Medulla oblongata (tissue), 1 donor: ENCODE measurements around the gene STK11.
A peak's percentile ranks its signal among the peaks of the same experiment; 100 is the strongest.
"Not testable (repeated sequence)": the region's sequence is repeated elsewhere in the genome, so short reads cannot be mapped to it uniquely, and the experiment has no call there.

Source experiments
- DNase-seq: peaks from one replicate; pipeline ENCODE4 v3.0.0-alpha.2; 2015; ENCODE audit errors: extremely low spot score

The STK11 gene

DNA sequence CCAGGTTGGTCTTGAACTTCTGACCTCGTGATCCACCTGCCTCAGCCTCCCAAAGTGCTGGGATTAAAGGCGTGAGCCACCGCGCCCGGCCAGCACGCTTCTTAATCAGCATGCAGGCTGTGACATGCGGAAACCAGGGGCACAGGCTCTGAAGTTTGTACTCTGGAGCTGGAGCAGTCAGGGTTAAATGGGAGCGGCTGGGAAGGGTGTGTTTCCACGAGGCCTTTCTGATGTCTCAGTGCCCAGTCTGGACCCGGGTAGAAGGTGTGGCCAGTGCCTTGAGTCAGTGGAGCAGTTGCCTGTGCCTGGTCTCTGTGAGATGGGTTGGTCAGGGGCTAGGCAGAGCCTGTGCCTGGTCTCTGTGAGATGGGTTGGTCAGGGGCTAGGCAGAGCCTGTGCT lies 3.3 kb downstream of the STK11 start:
- not testable (repeated sequence) for DNase-seq

- peak; percentile 88 for DNase-seq
Observed at GRCh38 chr19:1210227-1210538, 4.6 kb downstream of the STK11 start.

DNA sequence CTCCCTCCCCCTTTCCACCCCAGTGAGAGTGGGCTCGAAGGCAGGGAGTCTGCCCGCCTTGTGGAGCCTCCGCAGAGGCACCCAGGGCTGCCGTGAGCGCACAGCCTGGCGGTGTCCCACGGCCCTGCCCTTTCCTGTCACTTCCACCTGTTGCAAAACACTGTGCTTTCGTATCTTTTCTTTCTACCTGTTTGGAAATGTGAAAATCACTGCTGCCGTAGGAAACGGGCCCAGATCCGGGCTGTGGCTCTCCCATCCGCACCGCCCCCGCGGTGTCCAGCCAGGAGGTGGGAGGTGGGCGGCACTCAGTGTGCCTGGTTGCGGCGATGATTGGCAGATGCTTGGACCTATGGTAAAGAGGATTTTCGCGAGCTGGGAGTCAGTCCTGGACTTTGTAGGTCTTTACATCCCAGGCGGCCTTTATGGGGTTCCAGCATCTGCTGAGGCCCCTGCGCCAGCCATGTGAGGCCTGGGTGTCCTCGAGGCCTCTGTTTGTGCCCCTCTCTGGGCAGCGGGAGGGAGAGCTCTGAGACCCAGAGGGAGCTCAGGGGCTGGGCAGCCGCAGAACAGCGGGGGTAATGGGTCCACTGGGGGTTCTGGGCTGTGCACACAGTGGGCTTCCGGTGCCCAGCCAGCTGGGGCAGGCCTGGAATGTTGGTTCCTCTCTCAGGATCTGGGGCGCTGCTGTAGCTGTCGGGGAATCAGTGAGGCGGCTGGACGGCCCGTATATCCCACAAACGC lies 6.1 kb downstream of the STK11 start:
- no peak for DNase-seq

- peak; percentile 83 for DNase-seq
Observed at GRCh38 chr19:1213391-1214286, 8.1 kb downstream of the STK11 start.

DNA sequence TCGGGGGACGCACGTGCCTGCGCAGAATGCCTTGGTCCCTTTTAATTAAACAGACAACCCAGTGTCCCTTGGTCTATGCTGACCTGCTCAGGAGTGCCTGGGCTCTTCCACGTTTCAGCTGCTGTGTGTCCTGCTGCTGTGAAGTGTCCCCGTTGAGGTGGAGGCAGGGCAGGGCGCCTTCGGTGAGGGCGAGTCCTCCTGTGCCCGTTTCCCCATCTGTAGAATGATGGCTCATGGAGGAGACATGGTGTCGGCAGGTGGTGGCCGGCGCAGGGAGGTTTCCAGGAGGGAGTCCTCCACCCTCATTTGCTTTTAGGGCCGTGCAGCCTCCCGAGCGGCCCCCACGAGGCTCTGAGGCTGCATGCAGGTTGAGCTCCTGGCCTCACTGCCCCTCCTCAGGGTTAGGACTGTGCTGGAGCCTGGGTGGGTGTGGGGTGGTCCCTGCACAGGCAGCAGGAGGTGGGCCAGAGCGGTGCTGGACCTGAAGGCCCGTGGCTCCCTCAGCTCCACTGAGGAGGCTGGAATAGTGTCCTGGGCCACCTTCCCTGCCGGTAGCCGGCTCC lies 8.8 kb downstream of the STK11 start:
- no peak for DNase-seq

DNA sequence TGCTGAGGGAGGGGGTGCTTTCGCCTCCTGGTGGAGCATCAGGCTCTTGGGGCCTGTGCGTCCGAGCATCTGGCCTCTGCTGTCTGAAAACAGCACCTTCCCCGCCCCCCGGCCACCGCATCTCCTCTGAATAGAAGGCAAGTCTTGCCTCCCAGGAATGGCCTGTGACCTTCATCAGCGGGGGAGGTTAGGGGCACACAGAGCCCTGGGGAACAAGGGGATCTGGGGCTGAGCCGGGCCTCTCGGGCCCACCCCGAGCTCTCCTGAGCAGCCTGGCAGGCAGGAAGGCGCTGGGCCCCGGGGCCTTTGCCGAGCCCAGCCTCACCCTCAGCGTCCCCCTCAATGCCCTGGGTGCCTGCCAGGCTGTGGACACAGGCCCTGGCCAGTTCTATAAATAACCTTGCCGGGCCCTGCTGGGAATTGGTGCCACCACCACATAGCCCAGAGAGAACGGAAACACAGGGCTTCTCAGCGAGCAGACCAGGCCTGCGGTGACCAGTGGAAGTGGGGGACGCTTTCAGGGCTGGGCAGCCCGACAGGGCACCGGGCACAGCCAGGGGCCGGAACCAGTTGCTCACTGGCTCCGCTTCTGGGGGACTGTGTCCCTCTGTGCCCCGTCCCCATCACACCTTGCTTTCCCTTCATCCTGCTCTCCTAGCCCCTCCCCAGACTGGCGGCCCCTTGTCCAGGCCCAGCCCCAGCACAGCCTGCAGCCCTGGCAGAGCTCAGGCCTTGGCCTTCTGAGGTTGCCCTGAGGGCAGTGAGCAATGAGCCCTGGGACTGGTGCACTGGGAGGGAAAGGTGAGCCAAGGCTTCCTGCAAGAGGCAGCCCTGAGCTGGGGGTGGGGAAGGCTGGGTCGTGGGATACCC lies 9.5 kb downstream of the STK11 start:
- DNase-seq, result peak; percentile 81

DNA sequence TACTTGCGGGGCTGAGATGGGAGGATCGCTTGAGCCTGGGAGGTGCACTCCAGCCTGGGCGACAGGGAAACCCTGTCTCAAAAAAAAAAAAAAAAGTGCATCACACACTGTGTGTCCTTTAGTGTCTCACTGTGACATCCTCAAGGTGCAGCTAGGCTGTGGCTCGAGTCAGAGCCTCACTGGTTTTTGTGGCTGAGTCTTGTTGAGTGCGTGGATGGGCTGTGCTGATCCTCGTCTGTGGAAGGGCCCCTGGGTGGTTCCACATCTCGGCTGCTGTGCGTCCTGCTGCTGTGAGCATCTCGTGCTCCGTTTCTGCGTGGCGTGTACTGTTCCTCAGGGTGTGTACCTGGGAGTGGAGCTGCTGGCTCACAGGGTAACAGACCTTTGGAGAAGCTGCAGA lies 11.2 kb downstream of the STK11 start:
- DNase-seq, result no peak

GRCh38 chr19:1217366-1217765 lies 11.8 kb downstream of the STK11 start:
- no peak for DNase-seq

DNA sequence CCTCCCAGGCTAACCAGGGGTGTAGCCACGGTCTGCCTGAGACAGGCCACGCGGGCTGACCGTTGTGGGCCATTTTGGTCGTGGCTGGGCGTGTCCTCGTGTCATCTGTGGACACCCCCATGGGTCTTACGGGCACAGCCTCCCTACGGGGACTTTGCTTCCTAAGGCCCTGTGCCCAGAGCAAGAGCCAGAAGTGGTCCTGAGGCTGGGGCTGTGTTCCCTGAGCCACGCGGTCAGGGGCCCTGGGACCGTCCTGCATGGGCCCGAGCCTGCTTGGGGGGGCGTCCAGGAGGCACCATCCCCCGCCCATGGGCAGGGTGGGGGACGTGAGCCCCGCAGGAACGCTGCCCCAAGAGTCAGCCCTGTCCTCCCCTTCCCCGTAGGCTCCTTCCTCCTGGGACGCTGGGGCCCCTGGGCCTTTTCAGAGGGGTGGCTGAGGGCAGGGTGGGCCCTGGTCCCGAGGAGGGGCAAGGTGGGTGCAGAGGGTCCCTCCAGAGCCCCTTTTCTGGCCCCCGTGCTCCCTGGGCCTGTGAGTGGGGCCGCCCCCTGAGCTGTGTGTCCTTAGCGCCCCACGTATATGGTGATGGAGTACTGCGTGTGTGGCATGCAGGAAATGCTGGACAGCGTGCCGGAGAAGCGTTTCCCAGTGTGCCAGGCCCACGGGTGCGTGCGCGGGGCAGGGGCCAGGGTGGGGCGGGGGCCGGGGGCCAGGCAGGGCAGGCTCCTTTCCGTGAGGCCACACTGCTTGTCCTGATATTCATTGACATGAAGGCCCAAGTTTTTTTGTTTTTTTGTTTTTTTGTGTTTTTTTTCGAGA lies 13.4 kb downstream of the STK11 start:
- no peak for DNase-seq

GRCh38 chr19:1219786-1220476 lies 14.4 kb downstream of the STK11 start:
- no peak for DNase-seq

DNA sequence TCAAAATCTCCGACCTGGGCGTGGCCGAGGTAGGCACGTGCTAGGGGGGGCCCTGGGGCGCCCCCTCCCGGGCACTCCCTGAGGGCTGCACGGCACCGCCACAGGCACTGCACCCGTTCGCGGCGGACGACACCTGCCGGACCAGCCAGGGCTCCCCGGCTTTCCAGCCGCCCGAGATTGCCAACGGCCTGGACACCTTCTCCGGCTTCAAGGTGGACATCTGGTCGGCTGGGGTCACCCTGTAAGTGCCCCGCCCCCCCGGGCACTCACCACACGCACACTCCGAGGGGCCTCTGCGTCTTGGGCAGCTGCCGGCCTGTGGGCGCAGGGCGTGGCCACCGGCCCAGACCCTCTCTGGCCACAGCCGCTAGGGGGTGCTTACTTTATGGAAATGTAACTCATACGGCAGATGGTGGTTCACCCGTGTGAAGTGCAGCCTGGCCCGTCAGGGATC lies 14.9 kb downstream of the STK11 start:
- DNase-seq, result no peak

DNA sequence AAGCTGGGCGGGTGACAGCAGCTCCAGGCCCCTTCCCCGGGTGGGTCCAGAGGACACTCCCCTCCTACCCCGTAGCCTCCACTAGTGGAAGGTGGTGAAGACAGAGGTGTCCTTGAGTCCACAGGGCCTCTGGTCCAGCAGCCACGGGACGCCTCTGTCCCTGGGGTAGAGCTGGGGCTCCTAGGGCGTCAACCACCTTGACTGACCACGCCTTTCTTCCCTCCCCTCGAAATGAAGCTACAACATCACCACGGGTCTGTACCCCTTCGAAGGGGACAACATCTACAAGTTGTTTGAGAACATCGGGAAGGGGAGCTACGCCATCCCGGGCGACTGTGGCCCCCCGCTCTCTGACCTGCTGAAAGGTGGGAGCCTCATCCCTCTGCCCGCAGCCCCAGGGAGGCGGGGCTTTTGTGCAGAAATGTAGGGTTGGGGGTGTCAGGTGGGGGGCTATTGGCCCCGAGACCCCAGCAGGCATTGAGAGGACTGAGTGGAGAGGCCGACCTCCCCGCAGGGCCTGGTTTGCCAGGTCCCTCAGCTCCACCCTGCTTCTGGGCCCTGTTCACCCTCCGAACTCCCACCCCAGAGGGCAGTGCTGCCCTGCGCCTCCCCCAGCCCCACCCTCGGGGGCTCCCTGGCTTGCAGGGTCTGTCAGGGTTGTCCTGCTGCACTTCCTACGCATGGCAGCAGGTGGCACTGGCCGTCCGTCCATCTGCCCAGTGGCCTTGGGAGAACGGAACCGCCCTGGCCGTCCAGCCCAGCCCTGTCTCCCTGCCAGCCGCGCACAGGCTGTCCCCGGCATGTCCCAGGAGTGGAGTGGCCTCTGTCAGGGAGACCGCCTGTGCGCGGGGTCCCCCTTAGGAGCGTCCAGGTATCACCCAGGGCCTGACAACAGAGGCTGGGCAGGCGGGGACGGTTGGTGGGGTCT lies 15.7 kb downstream of the STK11 start:
- peak; percentile 67 for DNase-seq

GRCh38 chr19:1221904-1222255 lies 16.3 kb downstream of the STK11 start:
- no peak for DNase-seq

DNA sequence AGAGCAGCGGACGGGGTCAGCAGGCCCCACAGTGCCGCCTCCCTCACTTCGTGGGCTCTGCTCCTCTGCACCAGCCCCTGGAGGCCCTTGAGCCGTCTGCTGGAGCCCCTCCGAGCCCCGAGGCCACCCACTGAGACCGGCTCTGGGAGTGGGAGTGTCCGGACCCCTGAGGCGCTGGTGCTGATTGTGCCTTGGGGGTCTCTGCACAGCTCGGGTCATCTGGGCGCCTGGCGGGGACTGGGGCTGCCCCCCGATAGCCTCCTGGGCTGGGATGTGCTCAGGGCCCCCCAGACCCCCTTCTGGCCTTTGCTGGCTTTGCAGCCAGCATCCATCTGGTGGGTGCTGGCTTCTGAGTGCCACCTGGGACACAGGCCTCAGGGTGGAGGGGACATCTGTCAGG lies 16.8 kb downstream of the STK11 start:
- DNase-seq, result no peak

GRCh38 chr19:1223018-1223855 lies 17.7 kb downstream of the STK11 start:
- no peak for DNase-seq

- DNase-seq, result no peak
Observed at GRCh38 chr19:1224047-1224825, 18.7 kb downstream of the STK11 start.

GRCh38 chr19:1224847-1225246 lies 19.3 kb downstream of the STK11 start:
- DNase-seq, result no peak
